NCI-H2081 (cell line): ENCODE results near the gene RALGPS1.

Experiments used
- DNase-seq, 2 experiments: peaks; one replicate each; lab custom pipeline; 2025; lab: John Stamatoyannopoulos, UW

RALGPS1 gene, protein sequence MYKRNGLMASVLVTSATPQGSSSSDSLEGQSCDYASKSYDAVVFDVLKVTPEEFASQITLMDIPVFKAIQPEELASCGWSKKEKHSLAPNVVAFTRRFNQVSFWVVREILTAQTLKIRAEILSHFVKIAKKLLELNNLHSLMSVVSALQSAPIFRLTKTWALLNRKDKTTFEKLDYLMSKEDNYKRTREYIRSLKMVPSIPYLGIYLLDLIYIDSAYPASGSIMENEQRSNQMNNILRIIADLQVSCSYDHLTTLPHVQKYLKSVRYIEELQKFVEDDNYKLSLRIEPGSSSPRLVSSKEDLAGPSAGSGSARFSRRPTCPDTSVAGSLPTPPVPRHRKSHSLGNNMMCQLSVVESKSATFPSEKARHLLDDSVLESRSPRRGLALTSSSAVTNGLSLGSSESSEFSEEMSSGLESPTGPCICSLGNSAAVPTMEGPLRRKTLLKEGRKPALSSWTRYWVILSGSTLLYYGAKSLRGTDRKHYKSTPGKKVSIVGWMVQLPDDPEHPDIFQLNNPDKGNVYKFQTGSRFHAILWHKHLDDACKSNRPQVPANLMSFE

DNA sequence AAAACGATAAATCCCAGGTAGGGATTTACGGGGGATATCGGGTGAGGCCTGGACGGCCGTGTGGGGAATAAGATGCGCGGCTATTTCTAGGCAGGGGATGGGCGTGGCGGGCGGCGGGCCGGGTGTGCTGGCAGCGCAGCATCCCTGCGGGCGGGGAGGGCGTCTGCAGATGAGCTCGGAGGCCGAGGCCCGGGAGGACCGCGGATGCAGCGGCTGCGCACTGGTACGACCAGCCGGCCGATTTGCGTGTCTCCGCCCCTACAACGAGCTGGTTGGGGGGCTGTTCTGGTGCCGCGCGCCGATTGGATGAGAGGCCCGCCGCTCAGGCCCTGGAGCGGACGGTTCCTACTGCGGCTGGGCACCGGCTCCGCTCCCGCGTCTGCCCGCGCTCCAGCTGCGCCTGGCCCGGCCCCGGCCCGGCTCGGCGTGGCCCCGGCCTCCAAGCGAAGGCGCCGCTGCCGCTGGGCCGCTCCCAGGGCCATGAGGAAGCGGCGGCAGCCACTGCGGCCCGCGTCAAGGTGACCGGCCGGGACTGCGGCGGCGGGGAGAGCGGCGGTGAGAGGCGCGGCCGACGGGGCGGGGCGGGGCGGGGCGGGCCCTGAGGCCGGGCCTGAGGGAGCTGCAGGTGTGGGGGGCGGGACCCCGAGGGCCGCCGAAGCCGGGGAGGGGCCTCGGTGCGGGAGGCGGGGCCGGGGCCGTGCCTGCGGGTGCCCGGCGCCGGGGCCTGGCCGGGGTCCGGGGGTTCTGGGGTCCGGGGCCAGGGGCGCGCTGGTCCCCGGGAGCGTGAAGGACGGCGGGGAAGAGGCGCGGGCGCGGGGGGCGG, at the start of gene RALGPS1:
Gene RALGPS1 (plus strand): TSS at position 325 of the 823 bp plus-strand sequence. CDS start 47,508 bp downstream, outside the sequence.
- peak; percentile 97 for DNase-seq

DNA sequence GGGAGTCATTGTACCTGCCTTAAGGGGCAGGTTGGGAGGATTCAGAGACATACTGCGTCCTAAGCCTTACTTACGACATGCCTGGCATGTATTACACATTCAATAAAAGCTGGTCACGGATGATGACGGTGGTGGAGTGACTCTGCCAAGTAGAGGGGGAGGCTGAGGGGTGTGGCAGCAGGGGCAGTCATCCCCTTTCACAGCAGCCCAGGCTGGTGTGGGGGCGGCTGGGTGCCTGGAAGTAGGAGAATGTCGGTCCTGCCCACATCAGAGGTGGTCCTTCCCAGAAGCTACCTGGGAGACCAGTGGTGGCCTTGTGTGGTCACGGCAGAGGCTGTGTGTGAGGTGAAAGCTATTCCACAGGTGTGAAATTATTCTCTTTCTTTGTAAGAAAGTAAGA, 45.2 kb upstream of the RALGPS1 start:
- DNase-seq = no peak

DNA sequence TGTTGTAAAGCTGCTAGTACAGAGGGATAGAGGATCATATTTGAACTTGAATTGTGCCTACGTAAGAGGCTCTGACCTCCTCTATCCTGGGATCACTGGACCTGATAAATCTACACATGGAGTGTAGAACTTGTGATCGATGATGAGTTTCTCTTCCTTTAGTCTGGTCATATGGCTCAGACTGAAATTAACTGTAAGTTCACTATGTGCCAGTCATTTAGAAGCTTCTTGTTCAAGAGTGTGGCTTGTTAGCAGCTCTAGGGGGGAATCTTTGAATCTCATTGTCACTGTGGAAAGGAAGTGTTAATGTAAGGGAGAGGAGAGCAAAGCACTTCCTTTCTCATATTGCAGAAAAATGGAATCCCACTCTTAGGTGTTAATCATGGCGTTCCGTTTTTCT, 42.1 kb upstream of the RALGPS1 start:
- DNase-seq = no peak

DNA sequence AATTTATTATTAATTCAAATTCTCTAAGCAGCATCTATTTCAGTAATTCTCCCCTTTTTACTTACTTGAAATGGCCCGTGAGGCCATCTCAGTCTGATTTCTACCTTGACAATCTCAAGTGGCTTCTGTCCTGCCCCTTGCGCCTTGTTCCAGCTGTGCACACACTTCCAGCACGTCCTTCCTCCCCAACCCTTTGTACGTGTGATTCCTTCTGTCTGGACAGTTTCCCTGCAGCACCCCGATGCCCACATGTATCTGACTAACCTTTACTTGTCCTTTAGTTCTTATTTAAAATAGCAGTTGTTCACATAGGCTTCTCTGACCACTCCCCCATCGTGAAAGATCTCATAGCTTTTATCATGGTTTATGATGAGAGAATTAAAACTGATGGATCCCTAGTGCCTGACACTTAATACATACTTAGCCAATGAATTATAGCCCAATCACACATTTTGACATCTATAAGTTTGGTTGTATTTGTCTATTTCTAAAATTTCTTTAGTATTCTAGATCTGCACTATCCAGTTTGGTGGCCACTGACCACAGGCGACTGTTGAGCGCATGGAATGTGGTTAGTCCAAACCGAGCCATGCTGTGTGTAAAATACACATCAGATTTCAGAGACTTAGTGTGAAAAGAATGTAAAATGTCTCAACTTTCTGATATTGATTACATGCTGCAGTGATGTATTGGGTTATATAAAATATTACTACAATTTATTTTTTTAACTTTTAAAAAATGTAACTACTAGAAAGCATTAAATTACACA, 39.9 kb upstream of the RALGPS1 start:
- DNase-seq = no peak

DNA sequence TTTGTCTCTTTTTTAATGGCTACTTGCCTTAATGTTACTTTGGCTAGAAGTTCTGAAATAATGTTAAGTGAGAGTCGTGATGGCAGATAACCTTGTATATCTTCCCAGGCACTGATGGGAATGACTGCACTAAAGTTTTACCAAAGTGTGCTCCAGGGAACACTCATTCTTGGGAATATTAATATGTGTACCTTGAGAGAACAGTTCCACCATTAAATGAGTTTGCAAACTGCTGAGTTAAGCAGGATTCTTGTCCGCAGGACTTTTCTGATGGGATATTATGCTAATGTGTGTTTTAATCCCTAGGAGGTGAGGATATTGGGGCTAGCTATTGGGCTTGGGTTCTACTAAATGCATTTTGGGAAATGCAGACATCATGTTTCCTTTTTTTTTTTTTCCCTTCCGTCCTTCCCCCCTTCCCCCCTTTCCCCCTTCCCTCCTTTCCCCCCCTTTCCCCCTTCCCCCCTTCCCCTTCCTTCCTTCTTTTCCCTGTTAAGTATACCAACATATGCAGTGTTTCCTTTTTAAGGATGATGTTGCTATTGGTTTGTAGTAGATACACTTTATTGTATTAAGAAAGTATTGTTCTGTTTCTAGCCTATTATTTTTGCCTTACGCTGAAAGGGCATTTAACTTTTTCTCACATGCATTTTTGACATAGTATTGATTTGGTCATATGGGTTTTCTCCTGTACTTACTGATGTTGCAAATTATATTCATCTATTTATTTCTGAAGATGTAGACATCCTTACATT, 38.6 kb upstream of the RALGPS1 start:
- DNase-seq = no peak

DNA sequence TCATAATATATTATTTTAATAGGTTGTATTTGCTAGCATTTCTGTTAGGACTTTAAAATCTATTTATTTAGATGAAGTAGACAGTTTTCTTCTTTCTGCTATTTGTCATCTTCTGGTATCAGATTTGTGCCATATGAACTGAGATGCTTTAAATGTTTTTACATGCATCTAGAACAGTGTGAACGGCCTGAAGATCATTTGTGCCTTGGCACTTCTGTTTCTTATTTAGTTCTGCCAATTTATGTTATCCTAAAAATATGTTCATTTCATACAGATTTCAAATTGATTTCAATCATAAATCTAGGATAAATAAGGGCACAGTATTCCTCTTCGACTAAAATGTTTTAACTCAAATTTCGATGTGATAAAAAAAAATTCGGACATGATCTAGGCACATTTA, 38.1 kb upstream of the RALGPS1 start:
- no peak for DNase-seq

DNA sequence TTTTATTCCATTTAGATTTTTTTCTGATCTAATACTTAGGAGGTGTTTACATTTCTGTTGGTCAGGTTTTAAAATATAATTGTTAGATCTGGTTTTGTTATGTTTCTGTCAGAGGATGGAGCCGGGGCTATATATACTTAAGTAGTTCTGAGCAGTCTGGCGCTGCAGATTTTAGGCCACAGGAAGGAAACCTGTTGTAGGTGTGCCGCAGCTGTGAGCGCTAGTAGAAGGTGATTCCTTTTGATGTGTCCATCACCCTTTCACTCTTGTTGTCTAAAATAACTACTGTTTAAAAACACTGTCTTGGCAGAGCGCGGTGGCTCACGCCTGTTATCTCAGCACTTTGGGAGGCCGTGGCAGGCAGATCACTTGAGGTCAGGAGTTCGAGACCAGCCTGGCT, 37.2 kb upstream of the RALGPS1 start:
- no peak for DNase-seq

DNA sequence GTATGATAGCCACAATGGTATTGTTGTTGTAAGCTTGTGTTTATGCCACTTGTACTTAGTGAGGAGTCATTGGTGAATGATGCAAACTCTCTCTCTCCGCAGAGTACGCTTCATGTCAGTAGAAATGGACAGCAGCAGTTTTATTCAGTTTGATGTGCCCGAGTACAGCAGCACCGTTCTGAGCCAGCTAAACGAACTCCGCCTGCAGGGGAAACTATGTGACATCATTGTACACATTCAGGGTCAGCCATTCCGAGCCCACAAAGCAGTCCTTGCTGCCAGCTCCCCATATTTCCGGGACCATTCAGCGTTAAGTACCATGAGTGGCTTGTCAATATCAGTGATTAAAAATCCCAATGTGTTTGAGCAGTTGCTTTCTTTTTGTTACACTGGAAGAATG, 35.3 kb upstream of the RALGPS1 start:
- no peak for DNase-seq

DNA sequence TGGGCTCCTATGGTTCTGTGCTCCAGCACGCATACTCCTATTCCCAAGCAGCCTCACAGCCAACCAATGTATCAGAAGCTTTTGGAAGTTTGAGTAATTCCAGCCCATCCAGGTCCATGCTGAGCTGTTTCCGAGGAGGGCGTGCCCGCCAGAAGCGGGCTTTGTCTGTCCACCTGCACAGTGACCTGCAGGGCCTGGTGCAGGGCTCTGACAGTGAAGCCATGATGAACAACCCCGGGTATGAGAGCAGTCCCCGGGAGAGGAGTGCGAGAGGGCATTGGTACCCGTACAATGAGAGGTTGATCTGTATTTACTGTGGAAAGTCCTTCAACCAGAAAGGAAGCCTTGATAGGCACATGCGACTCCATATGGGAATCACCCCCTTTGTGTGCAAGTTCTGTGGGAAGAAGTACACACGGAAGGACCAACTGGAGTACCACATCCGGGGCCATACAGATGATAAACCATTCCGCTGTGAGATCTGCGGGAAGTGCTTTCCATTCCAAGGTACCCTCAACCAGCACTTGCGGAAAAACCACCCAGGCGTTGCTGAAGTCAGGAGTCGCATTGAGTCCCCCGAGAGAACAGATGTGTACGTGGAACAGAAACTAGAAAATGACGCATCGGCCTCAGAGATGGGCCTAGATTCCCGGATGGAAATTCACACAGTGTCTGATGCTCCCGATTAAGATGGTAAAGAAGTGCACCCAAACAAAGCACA, 34.2 kb upstream of the RALGPS1 start:
- DNase-seq = no peak

DNA sequence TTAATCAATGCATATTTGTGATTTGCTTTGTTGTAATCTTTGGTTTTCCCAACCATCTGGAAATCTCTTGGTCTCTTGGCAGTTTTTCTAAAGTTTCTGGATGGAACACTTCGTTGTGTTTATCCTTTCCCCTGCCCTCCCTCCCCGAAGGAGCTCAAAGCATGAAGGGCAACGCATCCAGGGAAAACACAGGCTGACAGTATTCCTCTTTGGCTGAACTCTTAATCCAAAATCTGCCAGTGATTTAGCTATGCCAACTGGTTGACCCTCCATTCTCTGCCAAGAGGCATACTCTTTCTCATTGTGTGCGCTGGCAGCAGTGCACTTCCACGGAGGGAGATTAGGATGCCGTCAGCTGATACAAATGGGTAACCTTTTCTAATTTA, 33.6 kb upstream of the RALGPS1 start:
- no peak for DNase-seq

DNA sequence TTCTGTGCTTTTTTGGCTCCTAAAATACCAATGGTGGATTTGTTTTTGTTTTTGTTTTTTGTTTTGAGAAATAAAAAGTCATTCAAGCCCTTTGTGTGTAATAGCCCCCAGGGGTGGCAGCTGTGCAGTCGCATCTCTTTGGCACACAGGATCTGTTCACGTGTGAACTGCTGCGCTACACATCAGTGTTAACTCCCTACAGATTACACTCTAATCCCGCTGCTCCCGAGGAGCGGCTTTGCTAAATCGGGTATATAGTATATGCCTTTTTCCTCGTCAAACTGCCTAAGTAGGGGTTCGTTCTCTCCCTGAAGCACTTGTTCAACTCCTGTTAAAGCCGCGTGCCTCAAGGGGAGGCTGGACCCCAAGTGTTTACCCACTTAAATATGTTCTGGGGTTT, 31.8 kb upstream of the RALGPS1 start:
- DNase-seq = no peak

DNA sequence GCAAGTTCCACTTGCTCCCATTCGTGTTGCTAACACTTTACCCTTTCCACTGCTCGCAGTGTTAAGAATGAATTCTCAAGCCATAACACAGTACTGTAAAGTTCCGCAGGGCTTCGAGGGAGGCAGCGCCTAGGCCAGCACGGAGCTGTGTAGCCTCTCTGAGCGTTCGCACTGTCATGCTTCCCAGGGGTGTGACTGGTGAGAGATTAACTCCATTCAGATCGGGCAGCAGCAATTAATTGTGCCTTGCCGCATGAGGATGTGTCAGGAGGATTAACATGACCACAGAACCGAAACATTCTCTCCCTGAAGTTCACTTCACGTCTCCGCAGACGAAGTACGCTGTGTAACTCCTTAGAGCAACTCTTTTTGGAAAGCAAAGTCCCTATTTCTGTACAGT, 30.9 kb upstream of the RALGPS1 start:
- DNase-seq = no peak

DNA sequence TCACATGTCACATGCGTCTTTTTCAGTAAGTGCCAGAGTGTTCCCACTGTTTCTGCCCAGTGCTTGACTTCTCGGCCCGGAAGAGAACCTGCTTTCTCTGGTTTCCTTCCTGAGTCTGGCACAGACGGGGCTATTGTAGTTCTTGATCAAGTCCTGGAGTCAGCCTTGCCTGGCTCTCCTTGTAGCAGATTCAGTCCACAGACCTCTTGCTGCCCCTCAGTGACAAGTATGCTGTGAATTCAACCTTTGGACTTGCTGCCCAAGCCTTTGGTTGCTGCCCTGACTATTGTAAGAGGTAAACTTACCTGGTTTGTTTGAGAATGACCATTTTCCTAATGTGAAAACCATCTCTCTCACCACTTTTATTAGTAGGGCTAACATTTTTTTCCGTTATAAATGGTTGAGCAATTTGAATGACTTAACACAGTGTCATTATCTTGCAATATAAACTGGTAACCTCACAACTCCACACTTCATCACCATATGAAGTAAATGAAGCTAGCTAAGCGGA, 29.4 kb upstream of the RALGPS1 start:
- DNase-seq = no peak

DNA sequence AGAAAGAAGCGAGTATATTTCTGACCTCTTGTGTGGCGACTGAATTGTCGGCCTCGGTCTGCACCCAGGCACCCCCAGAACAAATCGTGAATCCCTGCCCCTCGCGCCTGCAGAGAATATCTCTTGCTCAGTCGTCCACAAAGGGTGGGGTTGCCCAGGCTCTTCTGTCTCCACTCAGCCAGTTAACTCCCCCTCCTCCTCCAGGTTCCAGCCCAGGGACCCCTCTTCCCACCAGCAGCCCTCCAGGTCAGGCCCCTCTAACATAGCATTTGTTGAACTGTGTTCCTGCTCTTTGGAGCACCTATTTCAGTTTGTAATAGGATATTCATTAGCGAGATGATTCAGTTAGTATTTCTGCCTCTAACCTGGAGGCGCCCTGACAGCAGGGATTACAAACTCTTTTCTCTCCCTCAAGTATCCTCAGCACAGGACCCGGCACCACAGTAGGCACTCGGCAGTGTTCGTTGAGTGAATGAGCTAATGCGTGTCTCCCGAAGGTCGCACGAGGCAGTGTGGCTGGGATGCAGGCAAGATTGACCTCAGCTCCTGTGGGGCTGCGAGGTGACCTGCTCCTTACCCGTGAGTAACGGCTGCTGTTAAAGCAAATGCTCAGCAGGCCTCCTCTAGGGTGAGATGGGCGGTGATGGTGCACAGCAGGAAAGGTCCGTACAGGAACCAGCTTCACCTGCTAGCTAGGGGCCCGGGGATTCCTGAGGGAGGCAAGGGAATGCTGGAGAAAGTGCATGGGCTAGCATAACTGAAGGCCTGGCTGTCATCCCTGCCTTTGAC, 28.4 kb upstream of the RALGPS1 start:
- DNase-seq = no peak

DNA sequence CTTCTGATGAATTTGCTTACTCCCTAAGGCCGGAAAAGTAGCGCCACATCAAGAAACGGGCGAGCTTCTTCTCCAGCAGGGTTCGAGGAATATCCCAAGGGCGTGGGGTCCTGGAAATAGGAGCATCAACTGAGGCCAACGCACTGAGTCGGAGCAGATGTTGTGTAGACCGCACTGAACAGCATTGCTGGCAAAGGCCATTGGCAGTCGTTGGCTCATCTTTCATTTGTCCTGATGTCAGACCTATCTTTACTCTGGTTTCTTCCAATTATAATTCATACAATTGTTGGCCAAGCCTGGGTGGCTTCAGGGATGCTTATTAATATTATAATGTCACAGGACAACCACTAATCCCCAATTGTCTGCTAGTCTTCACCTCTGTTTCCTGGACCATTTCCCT, 27.7 kb upstream of the RALGPS1 start:
- DNase-seq = no peak

DNA sequence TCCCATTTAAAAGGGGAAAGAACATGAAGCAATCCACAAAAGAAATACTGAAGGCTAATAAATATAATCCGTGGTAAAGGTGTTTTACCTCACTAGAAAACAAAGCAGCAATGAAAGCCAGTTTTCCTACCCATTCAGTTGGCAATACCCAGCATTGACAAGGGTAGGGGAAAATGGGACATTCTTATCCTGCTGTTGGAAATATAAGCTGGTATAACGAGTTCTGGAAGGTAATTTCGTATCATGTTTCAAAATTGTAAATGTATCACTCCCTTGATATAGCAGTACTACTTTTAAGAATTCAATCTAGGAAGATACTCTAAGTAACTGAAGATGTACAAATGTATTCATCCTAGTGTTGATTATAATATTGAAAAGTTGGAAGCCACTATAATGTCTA, 22.9 kb upstream of the RALGPS1 start:
- no peak for DNase-seq

DNA sequence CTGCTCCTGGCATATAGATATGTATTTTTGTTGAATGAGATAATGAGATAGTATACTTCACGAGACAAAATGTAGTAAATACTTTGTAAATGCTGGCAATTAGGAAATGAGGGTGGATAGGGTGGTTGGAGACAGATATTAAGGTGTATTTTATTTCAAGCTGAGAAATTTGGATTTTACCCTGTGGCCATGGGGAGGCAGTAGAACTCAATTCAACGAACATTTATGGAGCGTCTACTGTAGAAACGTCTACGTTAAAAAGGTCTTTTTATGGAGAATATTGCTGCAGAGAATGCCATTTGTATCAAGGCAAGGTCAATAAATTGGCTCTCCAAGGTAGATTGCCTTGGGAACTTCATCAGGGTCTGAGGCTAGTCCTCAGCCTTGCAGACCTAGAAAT, 21.5 kb upstream of the RALGPS1 start:
- DNase-seq = no peak

DNA sequence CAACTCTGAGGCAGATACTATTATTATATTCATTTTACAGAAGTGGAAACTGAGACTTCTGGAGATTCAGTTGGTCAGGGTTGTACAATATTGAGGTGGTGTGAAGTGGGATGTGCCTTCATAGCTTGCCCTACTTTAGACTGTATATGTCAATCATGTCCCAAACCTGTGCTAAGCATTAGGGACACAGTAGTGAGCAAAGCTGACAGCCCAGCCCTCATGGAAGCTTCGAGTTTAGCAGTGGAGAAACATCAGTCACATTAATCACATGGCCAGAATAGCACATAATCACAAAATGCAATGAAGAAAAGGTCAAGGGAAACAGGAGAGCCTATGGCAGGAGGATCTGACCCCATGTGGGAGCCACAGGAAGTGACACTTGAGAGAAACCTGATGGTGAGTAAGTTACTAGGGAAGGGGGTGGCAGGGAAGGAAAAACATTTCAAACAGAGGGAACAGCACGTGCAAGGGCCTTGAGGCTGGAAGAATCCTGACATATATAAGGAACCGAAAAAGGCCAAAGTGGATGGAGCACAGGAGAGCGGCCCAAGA, 20.5 kb upstream of the RALGPS1 start:
- no peak for DNase-seq

DNA sequence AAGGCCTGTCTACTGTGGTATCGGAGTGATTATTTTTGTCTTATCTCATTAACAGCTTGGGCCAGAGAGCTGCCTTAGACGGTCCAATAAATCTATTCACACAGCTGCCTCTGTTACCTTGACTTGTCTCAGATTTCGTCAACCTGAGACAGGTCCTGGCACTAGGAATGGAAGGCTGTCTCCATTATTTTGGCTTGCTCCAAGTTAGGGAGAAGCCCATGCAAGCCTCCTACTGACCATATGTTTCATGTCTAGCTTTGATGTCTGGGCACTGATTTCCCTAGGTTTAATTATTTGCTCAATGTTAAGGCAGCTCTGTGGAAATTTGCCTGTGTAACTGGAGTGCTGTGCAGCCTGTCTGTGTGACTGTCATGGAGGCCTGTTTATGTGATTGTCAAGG, 12.4 kb upstream of the RALGPS1 start:
- no peak for DNase-seq

DNA sequence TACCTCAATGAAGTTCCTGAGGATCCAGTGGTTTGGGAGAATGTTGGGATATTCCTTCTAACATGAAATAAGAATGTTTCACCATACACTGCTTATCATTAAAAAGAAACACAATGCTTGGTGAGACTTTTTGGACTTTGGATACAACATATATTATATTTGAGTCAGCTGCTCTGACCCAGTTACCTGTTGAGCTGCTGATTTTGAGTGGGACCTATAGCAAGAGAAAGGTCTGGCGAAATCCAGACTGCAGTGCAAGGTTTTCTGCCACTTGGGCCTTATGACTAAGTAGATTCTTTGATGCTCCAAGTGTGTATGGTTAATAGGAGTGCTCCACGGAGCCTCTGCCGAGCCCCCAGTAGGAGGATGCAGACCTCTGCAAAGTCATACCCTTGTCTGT, 10.0 kb upstream of the RALGPS1 start:
- DNase-seq = no peak
